ENCODE data around the gene GTF2F1.
"Not testable (repeated sequence)": the region's sequence is repeated elsewhere in the genome, so short reads cannot be mapped to it uniquely, and the experiment has no call there.

Gene GTF2F1

GRCh38 chr19:6417713-6418561 is 25.0 kb upstream of the GTF2F1 start:
- no peak for DNase-seq

- no peak for DNase-seq
Measured at GRCh38 chr19:6416658-6417405, 23.9 kb upstream of the GTF2F1 start.

GRCh38 chr19:6415591-6416190 is 22.7 kb upstream of the GTF2F1 start:
- no peak for DNase-seq

GRCh38 chr19:6414793-6415590 is 22.0 kb upstream of the GTF2F1 start:
- DNase-seq, result no peak

GRCh38 chr19:6413721-6414643 is 21.0 kb upstream of the GTF2F1 start:
- no peak for DNase-seq

- DNase-seq, result no peak
Measured at GRCh38 chr19:6413291-6413690, 20.3 kb upstream of the GTF2F1 start.

- no peak for DNase-seq
Measured at GRCh38 chr19:6412447-6413091, 19.6 kb upstream of the GTF2F1 start.

GRCh38 chr19:6412061-6412446 is 19.1 kb upstream of the GTF2F1 start:
- no peak for DNase-seq

- DNase-seq, result no peak
Measured at GRCh38 chr19:6409346-6409745, 16.4 kb upstream of the GTF2F1 start.

GRCh38 chr19:6406401-6406800 is 13.4 kb upstream of the GTF2F1 start:
- DNase-seq, result no peak

GRCh38 chr19:6402837-6403608 is 10.1 kb upstream of the GTF2F1 start:
- no peak for DNase-seq

- DNase-seq, result no peak
Measured at GRCh38 chr19:6402058-6402457, 9.1 kb upstream of the GTF2F1 start.

GRCh38 chr19:6400062-6400944 is 7.3 kb upstream of the GTF2F1 start:
- not testable (repeated sequence) for DNase-seq

GRCh38 chr19:6396305-6396704 is 3.3 kb upstream of the GTF2F1 start:
- DNase-seq, result no peak

- DNase-seq, result no peak
Measured at GRCh38 chr19:6394831-6395230, 1.9 kb upstream of the GTF2F1 start.

- DNase-seq, result no peak
Measured at GRCh38 chr19:6393983-6394412, 1.0 kb upstream of the GTF2F1 start.

- DNase-seq, result no peak
Measured at GRCh38 chr19:6392221-6393073, 517 bp downstream of the GTF2F1 start.

- DNase-seq, result no peak
Measured at GRCh38 chr19:6387372-6387771, 5.6 kb downstream of the GTF2F1 start.

All from amniotic stem cell (primary cell).